ENCODE results near the gene FOSL2. TPM values are rescaled to one million over a fixed set of nuclear protein-coding genes. Genes with fewer than 3 reads are reported as not detected.
A peak's percentile ranks its signal among the peaks of the same experiment; 100 is the strongest.

FOSL2 gene
- polyA plus RNA-seq, 3 donors, result 24.8 to 270 (median 28.6) TPM

- peaks cover 56% of the 10 kb centered on the region for H3K4me1 Mint-ChIP-seq
- H3K27ac Mint-ChIP-seq, result peak overlapping the region in 5 of 7 donors; percentile 3 to 99 (median 98)
- no peak for DNase-seq
- peaks cover 2 to 4% of the 10 kb centered on the region in 2 donors for H3K36me3 Mint-ChIP-seq
- no peaks in the 10 kb centered on the region for H3K9me3 Mint-ChIP-seq
- no peak overlapping the region for H3K27ac ChIP-seq (ENCODE audit: low read depth in 1 of 2, low read length in 2 of 2)
- intact Hi-C loops (cut with micrococcal nuclease), result loop anchor here (5.0 to 10.0 kb wide), 3 partner anchors 39 to 749 kb away; no protein-coding TSS in a partner anchor
- no peak overlapping the region for H2AFZ ChIP-seq (ENCODE audit: insufficient read depth, low read depth, low read length, poor library complexity, severe bottlenecking)
- no peaks in the 10 kb centered on the region for H3K36me3 ChIP-seq (replicated peaks in 1 of 2; ENCODE audit: control insufficient read depth in 1 of 2, insufficient read depth in 2 of 2, low read length in 2 of 2)
- H3K27me3 ChIP-seq (ENCODE audit: control insufficient read depth in 2 of 2, insufficient read depth in 2 of 2, low read length in 2 of 2), result no peaks in the 10 kb centered on the region
- H3K4me3 Mint-ChIP-seq, result no peak overlapping the region
- no peaks in the 10 kb centered on the region for H3K79me2 ChIP-seq (ENCODE audit: insufficient read depth, low read length)
- no peak for TF ChIP-seq CTCF (IDR thresholded peaks at IDR 0.05)
- no peaks in the 10 kb centered on the region for H4K20me1 ChIP-seq (ENCODE audit: insufficient read depth, low read length)
- peaks cover 42 to 54% of the 10 kb centered on the region in 2 donors for H3K4me1 ChIP-seq (ENCODE audit: control insufficient read depth in 1 of 2, insufficient read depth in 2 of 2, low read length in 2 of 2)
- WGBS (ENCODE audit: insufficient coverage), result 94% methylated on average over 11 of the region's 15 CpGs
- H3K9ac ChIP-seq (ENCODE audit: insufficient read depth, low read length, poor library complexity, severe bottlenecking), result no peak overlapping the region
- H3K4me3 ChIP-seq (replicated peaks in 1 of 3; ENCODE audit: low read depth in 2 of 3, low read length in 3 of 3), result no peak overlapping the region
- H3K27me3 Mint-ChIP-seq (ENCODE audit: low read depth in 3 of 3), result peaks cover 0 to 4% (median 2%) of the 10 kb centered on the region in 3 donors
- H3K9me3 ChIP-seq (replicated peaks in 1 of 2; ENCODE audit: control insufficient read depth in 1 of 2, insufficient read depth in 1 of 2, low read length in 2 of 2), result no peaks in the 10 kb centered on the region
- H3K4me2 ChIP-seq (replicated peaks; ENCODE audit: extremely low read depth, low read length, poor library complexity, severe bottlenecking), result no peak overlapping the region
Observed at GRCh38 chr2:28450901-28451565, 58.4 kb downstream of the FOSL2 start.

- Histone ChIP-seq H3K36me3 (replicated peaks in 1 of 2; ENCODE audit: control insufficient read depth in 1 of 2, insufficient read depth in 2 of 2, low read length in 2 of 2) (no peaks in the 10 kb centered on the region), H3K9ac (ENCODE audit: insufficient read depth, low read length, poor library complexity, severe bottlenecking) (no peak overlapping the region), H3K27ac (ENCODE audit: low read depth in 1 of 2, low read length in 2 of 2) (no peak overlapping the region), H2AFZ (ENCODE audit: insufficient read depth, low read depth, low read length, poor library complexity, severe bottlenecking) (no peak overlapping the region), H3K4me3 (replicated peaks in 1 of 3; ENCODE audit: low read depth in 2 of 3, low read length in 3 of 3) (no peak overlapping the region), H4K20me1 (ENCODE audit: insufficient read depth, low read length) (no peaks in the 10 kb centered on the region), H3K4me1 (ENCODE audit: control insufficient read depth in 1 of 2, insufficient read depth in 2 of 2, low read length in 2 of 2) (peaks cover 40 to 45% of the 10 kb centered on the region in 2 donors), H3K4me2 (replicated peaks; ENCODE audit: extremely low read depth, low read length, poor library complexity, severe bottlenecking) (no peak overlapping the region), H3K9me3 (replicated peaks in 1 of 2; ENCODE audit: control insufficient read depth in 1 of 2, insufficient read depth in 1 of 2, low read length in 2 of 2) (no peaks in the 10 kb centered on the region), H3K27me3 (ENCODE audit: control insufficient read depth in 2 of 2, insufficient read depth in 2 of 2, low read length in 2 of 2) (no peaks in the 10 kb centered on the region), H3K79me2 (ENCODE audit: insufficient read depth, low read length) (no peaks in the 10 kb centered on the region)
- Mint-ChIP-seq H3K27ac (peak overlapping the region in 5 of 7 donors; percentile 26 to 98 (median 41)), H3K4me1 (peaks cover 47% of the 10 kb centered on the region), H3K4me3 (no peak overlapping the region), H3K9me3 (peaks cover 0 to 3% (median 0%) of the 10 kb centered on the region in 7 donors), H3K27me3 (ENCODE audit: low read depth in 3 of 3) (peaks cover 0 to 4% (median 2%) of the 10 kb centered on the region in 3 donors), H3K36me3 (peaks cover 2 to 4% of the 10 kb centered on the region in 2 donors)
- intact Hi-C loops (cut with micrococcal nuclease), result loop anchor here (2.0 to 10.0 kb wide), 4 partner anchors 40 to 750 kb away; no protein-coding TSS in a partner anchor
- TF ChIP-seq CTCF (IDR thresholded peaks at IDR 0.05), result no peak
- 97% methylated on average over 9 of the region's 19 CpGs for WGBS (ENCODE audit: insufficient coverage)
- no peak for DNase-seq
Observed at GRCh38 chr2:28451793-28452533, 59.3 kb downstream of the FOSL2 start.

Data from CD14-positive monocyte (primary cell).